Tibial nerve (tissue), 3 donors: ENCODE data around the gene ANAPC7.

Experiments
- EP300 ChIP-seq, 2 donors: sonication (generic); formaldehyde crosslinking; IDR thresholded peaks; one replicate each; pipeline ENCODE4 v1.6.1; 2017; ENCODE audit warnings: antibody characterized with exemption in 2 of 2, mild to moderate bottlenecking in 1 of 2
- POLR2A ChIP-seq, 2 donors: fragments of 450-650 bp; IDR thresholded peaks; one replicate each; pipeline ENCODE4 v1.6.1; 2017; ENCODE audit warnings: antibody characterized with exemption in 2 of 2, mild to moderate bottlenecking in 2 of 2, moderate library complexity in 2 of 2

DNA sequence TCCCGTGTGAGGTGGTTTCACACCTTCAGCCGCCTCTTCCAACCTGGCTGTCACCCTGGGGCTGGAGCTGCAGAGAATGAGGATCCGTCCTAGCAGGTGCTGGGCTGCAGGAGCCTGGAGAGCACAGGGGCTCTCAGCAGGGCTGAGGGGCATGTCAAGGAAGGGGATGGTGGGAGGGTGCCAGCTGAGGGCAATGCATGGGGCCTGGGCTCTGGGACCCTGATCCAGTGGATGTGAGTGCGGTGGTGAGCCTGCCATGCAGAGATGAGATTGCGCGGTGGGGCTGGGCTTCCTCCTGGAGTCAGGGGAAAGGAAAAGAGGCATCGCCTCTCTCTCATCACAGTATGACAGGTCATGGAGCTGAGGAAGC lies 31.5 kb downstream of the ANAPC7 start:
- TF ChIP-seq POLR2A (IDR thresholded peaks at IDR 0.05), result no peak
- TF ChIP-seq EP300 (IDR thresholded peaks at IDR 0.05), result no peak
